ENCODE data around the gene CADPS.

The CADPS gene

GRCh38 chr3:62872318-62872717, 2.9 kb downstream of the CADPS start:
- H3K4me3 ChIP-seq (ENCODE audit: low read length, poor library complexity, severe bottlenecking) = no peak overlapping the region
- H3K27me3 ChIP-seq (ENCODE audit: insufficient read depth, low read length, poor library complexity, severe bottlenecking) = no peaks in the 10 kb centered on the region
- H2AFZ ChIP-seq (ENCODE audit: low read length) = no peak overlapping the region
- no peaks in the 10 kb centered on the region for H3K9me3 ChIP-seq (ENCODE audit: insufficient read depth, low read depth, low read length)
- no peak for TF ChIP-seq EZH2phosphoT487 (IDR thresholded peaks at IDR 0.05; ENCODE audit: borderline replicate concordance)
- TF ChIP-seq, protein P1, sequence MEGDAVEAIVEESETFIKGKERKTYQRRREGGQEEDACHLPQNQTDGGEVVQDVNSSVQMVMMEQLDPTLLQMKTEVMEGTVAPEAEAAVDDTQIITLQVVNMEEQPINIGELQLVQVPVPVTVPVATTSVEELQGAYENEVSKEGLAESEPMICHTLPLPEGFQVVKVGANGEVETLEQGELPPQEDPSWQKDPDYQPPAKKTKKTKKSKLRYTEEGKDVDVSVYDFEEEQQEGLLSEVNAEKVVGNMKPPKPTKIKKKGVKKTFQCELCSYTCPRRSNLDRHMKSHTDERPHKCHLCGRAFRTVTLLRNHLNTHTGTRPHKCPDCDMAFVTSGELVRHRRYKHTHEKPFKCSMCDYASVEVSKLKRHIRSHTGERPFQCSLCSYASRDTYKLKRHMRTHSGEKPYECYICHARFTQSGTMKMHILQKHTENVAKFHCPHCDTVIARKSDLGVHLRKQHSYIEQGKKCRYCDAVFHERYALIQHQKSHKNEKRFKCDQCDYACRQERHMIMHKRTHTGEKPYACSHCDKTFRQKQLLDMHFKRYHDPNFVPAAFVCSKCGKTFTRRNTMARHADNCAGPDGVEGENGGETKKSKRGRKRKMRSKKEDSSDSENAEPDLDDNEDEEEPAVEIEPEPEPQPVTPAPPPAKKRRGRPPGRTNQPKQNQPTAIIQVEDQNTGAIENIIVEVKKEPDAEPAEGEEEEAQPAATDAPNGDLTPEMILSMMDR (conservative IDR thresholded peaks at IDR 0.05; ENCODE audit: low read length) = no peak
- no peaks in the 10 kb centered on the region for H3K4me1 ChIP-seq (ENCODE audit: insufficient read depth, low read length, poor library complexity, severe bottlenecking)
- no peaks in the 10 kb centered on the region for H3K36me3 ChIP-seq (ENCODE audit: insufficient read depth, low read length)
- no peaks in the 10 kb centered on the region for H3K79me2 ChIP-seq (ENCODE audit: insufficient read depth, low read length)
- H3K9ac ChIP-seq (ENCODE audit: low read depth, low read length, poor library complexity, severe bottlenecking) = no peak overlapping the region
- H3K4me2 ChIP-seq (ENCODE audit: low read depth, low read length, poor library complexity, severe bottlenecking) = no peak overlapping the region
- no peaks in the 10 kb centered on the region for H4K20me1 ChIP-seq (ENCODE audit: insufficient read depth, low read length, poor library complexity, severe bottlenecking)
- no peaks in the 10 kb centered on the region for H3F3A ChIP-seq (ENCODE audit: low read depth)
- no peaks in the 10 kb centered on the region for H3K9me2 ChIP-seq (replicated peaks; ENCODE audit: low read depth, low read length)

GRCh38 chr3:62870321-62870720, 4.9 kb downstream of the CADPS start:
- TF ChIP-seq EZH2phosphoT487 (IDR thresholded peaks at IDR 0.05; ENCODE audit: borderline replicate concordance) = no peak
- TF ChIP-seq, protein P1 (conservative IDR thresholded peaks at IDR 0.05; ENCODE audit: low read length) = no peak
- no peaks in the 10 kb centered on the region for H3K9me2 ChIP-seq (replicated peaks; ENCODE audit: low read depth, low read length)
- no peak overlapping the region for H3K4me2 ChIP-seq (ENCODE audit: low read depth, low read length, poor library complexity, severe bottlenecking)
- H3F3A ChIP-seq (ENCODE audit: low read depth) = no peaks in the 10 kb centered on the region
- no peaks in the 10 kb centered on the region for H3K79me2 ChIP-seq (ENCODE audit: insufficient read depth, low read length)
- no peaks in the 10 kb centered on the region for H3K27me3 ChIP-seq (ENCODE audit: insufficient read depth, low read length, poor library complexity, severe bottlenecking)
- H3K4me3 ChIP-seq (ENCODE audit: low read length, poor library complexity, severe bottlenecking) = no peak overlapping the region
- no peak overlapping the region for H3K9ac ChIP-seq (ENCODE audit: low read depth, low read length, poor library complexity, severe bottlenecking)
- H2AFZ ChIP-seq (ENCODE audit: low read length) = no peak overlapping the region
- no peaks in the 10 kb centered on the region for H3K36me3 ChIP-seq (ENCODE audit: insufficient read depth, low read length)
- H4K20me1 ChIP-seq (ENCODE audit: insufficient read depth, low read length, poor library complexity, severe bottlenecking) = no peaks in the 10 kb centered on the region
- H3K9me3 ChIP-seq (ENCODE audit: insufficient read depth, low read depth, low read length) = no peaks in the 10 kb centered on the region
- H3K4me1 ChIP-seq (ENCODE audit: insufficient read depth, low read length, poor library complexity, severe bottlenecking) = no peaks in the 10 kb centered on the region

DNA sequence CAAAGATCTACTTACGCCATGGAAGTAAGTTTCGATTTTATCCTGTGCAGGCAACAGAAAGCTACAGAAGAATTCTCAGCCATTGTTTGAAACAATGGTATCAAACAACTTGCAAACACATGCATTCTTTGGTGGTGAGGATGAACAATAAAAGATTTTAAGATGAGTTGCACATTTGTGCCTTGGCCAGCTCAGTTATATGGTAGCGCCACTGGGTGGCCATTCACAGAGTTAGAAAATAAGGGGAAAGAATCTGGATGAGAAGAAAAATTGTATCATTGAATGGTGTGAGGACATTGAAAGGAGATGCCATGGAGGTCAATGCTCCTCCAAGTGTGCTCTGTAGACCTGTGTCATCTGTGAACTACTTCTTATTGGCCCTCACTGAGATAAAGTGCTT, 11.6 kb downstream of the CADPS start:
- H4K20me1 ChIP-seq (ENCODE audit: insufficient read depth, low read length, poor library complexity, severe bottlenecking) = no peaks in the 10 kb centered on the region
- no peak overlapping the region for H3K4me3 ChIP-seq (ENCODE audit: low read length, poor library complexity, severe bottlenecking)
- no peaks in the 10 kb centered on the region for H3K9me3 ChIP-seq (ENCODE audit: insufficient read depth, low read depth, low read length)
- H3K36me3 ChIP-seq (ENCODE audit: insufficient read depth, low read length) = no peaks in the 10 kb centered on the region
- H3F3A ChIP-seq (ENCODE audit: low read depth) = no peaks in the 10 kb centered on the region
- no peak overlapping the region for H3K4me2 ChIP-seq (ENCODE audit: low read depth, low read length, poor library complexity, severe bottlenecking)
- H3K9ac ChIP-seq (ENCODE audit: low read depth, low read length, poor library complexity, severe bottlenecking) = no peak overlapping the region
- TF ChIP-seq, protein P1 (conservative IDR thresholded peaks at IDR 0.05; ENCODE audit: low read length) = no peak
- TF ChIP-seq EZH2phosphoT487 (IDR thresholded peaks at IDR 0.05; ENCODE audit: borderline replicate concordance) = no peak
- no peaks in the 10 kb centered on the region for H3K79me2 ChIP-seq (ENCODE audit: insufficient read depth, low read length)
- H3K4me1 ChIP-seq (ENCODE audit: insufficient read depth, low read length, poor library complexity, severe bottlenecking) = no peaks in the 10 kb centered on the region
- H2AFZ ChIP-seq (ENCODE audit: low read length) = no peak overlapping the region
- no peaks in the 10 kb centered on the region for H3K27me3 ChIP-seq (ENCODE audit: insufficient read depth, low read length, poor library complexity, severe bottlenecking)
- no peaks in the 10 kb centered on the region for H3K9me2 ChIP-seq (replicated peaks; ENCODE audit: low read depth, low read length)

All from Loucy (cell line).